Adipocyte (in vitro differentiated cells): Measurements from ENCODE around the gene GLIPR1L1.
A peak's percentile ranks its signal among the peaks of the same experiment; 100 is the strongest.

Experiments used
- DNase-seq: peaks from one replicate; pipeline ENCODE4 v3.0.0-alpha.2; 2015; ENCODE audit warnings: low read depth
- H3K27me3 ChIP-seq: replicated peaks from 2 replicates; pipeline ENCODE4 v1.7.0; 2013; ENCODE audit warnings: mild to moderate bottlenecking, low read length, moderate library complexity; ENCODE audit not compliant: control insufficient read depth, insufficient read depth
- H3K36me3 ChIP-seq: 2 replicates; pipeline ENCODE4 v1.7.0; 2013; ENCODE audit warnings: low read length, mild to moderate bottlenecking, moderate library complexity; ENCODE audit not compliant: control insufficient read depth, insufficient read depth, severe bottlenecking
- H3K4me1 ChIP-seq: 2 replicates; pipeline ENCODE4 v1.7.0; 2013; ENCODE audit warnings: mild to moderate bottlenecking, low read length, moderate library complexity; ENCODE audit not compliant: control insufficient read depth, insufficient read depth
- H3K4me3 ChIP-seq: 2 replicates; pipeline ENCODE4 v1.7.0; 2013; ENCODE audit warnings: mild to moderate bottlenecking, low read length, moderate library complexity
- H3K9ac ChIP-seq: 2 replicates; pipeline ENCODE4 v1.7.0; 2013; ENCODE audit warnings: mild to moderate bottlenecking, low read length, moderate library complexity
- H3K9me3 ChIP-seq: 2 replicates; pipeline ENCODE4 v1.7.0; 2013; ENCODE audit warnings: mild to moderate bottlenecking, low read length, moderate library complexity; ENCODE audit not compliant: control insufficient read depth

GLIPR1L1 gene

GRCh38 chr12:75390899-75391538 lies 56.5 kb downstream of the GLIPR1L1 start, which contains the start of gene GLIPR1L2:
Gene GLIPR1L2 (plus strand): TSS chr12:75391089. CDS start chr12:75391117, 28 bp downstream.
- H3K27me3 ChIP-seq: no peaks in the 10 kb centered on the region
- DNase-seq: peak; percentile 84
- no peaks in the 10 kb centered on the region for H3K9me3 ChIP-seq
- H3K9ac ChIP-seq: peak within 1 kb of the TSS; percentile 92
- peak within 1 kb of the TSS; percentile 86 for H3K4me3 ChIP-seq
- H3K4me1 ChIP-seq: peaks cover 24% of the 10 kb centered on the region
- H3K36me3 ChIP-seq: no peaks in the 10 kb centered on the region

- no peaks in the 10 kb centered on the region for H3K27me3 ChIP-seq
- H3K36me3 ChIP-seq: no peaks in the 10 kb centered on the region
- no peak overlapping the region for H3K9ac ChIP-seq
- H3K4me3 ChIP-seq: no peak overlapping the region
- H3K9me3 ChIP-seq: no peaks in the 10 kb centered on the region
- H3K4me1 ChIP-seq: no peaks in the 10 kb centered on the region
- peak; percentile 64 for DNase-seq
These were observed 69.8 kb downstream of the GLIPR1L1 start for GRCh38 chr12:75404231-75404630.

GRCh38 chr12:75407683-75408082 lies 73.2 kb downstream of the GLIPR1L1 start:
- Histone ChIP-seq H3K27me3 (no peaks in the 10 kb centered on the region), H3K9me3 (no peaks in the 10 kb centered on the region), H3K4me1 (no peaks in the 10 kb centered on the region), H3K36me3 (no peaks in the 10 kb centered on the region), H3K4me3 (no peak overlapping the region), H3K9ac (no peak overlapping the region)
- DNase-seq: no peak

- Histone ChIP-seq H3K4me3 (no peak overlapping the region), H3K27me3 (no peaks in the 10 kb centered on the region), H3K9ac (no peak overlapping the region), H3K36me3 (no peaks in the 10 kb centered on the region), H3K9me3 (no peaks in the 10 kb centered on the region), H3K4me1 (no peaks in the 10 kb centered on the region)
- DNase-seq: no peak
These were observed 75.4 kb downstream of the GLIPR1L1 start for GRCh38 chr12:75409830-75410229.

- no peaks in the 10 kb centered on the region for H3K9me3 ChIP-seq
- no peaks in the 10 kb centered on the region for H3K4me1 ChIP-seq
- no peak overlapping the region for H3K9ac ChIP-seq
- no peaks in the 10 kb centered on the region for H3K27me3 ChIP-seq
- no peaks in the 10 kb centered on the region for H3K36me3 ChIP-seq
- no peak for DNase-seq
- no peak overlapping the region for H3K4me3 ChIP-seq
These were observed 80.2 kb downstream of the GLIPR1L1 start for GRCh38 chr12:75414671-75415070.

- H3K9ac ChIP-seq: no peak overlapping the region
- H3K9me3 ChIP-seq: no peaks in the 10 kb centered on the region
- H3K4me1 ChIP-seq: no peaks in the 10 kb centered on the region
- no peak overlapping the region for H3K4me3 ChIP-seq
- H3K27me3 ChIP-seq: no peaks in the 10 kb centered on the region
- peak; percentile 30 for DNase-seq
- no peaks in the 10 kb centered on the region for H3K36me3 ChIP-seq
These were observed 85.4 kb downstream of the GLIPR1L1 start for GRCh38 chr12:75419841-75420240.
